ENCODE measurements around the gene PCNX1. TPM values are rescaled to one million over a fixed set of nuclear protein-coding genes. Genes with fewer than 3 reads are reported as not detected.
A peak's percentile ranks its signal among the peaks of the same experiment; 100 is the strongest.

The PCNX1 gene
- polyA plus RNA-seq, 1 experiment, result 33.2 TPM

- Histone ChIP-seq H3K4me3 (ENCODE audit: low read depth, low read length) (no peak overlapping the region), H3K27me3 (ENCODE audit: control insufficient read depth, insufficient read depth, low read length) (no peaks in the 10 kb centered on the region), H3K36me3 (ENCODE audit: control insufficient read depth, insufficient read depth, low read length) (no peaks in the 10 kb centered on the region)
- TF ChIP-seq CTCF (IDR thresholded peaks at IDR 0.05; ENCODE audit: insufficient read depth, low read depth, low read length), result no peak
- POLR2A ChIA-PET, result no interaction called here
- CTCF ChIA-PET, result interaction anchor here (0.6 to 11.3 kb wide), 21 partner anchors 7 to 717 kb away, joined by 3 to 96 read pairs (median 4); no protein-coding TSS in a partner anchor
- DNase-seq (ENCODE audit: low read depth), result no peak
These were observed 230.5 kb downstream of the PCNX1 start for GRCh38 chr14:71137536-71138447.

GRCh38 chr14:71138448-71139293 is 231.4 kb downstream of the PCNX1 start:
- POLR2A ChIA-PET, result no interaction called here
- no peak overlapping the region for H3K4me3 ChIP-seq (ENCODE audit: low read depth, low read length)
- H3K36me3 ChIP-seq (ENCODE audit: control insufficient read depth, insufficient read depth, low read length), result no peaks in the 10 kb centered on the region
- peak; percentile 96 for TF ChIP-seq CTCF (IDR thresholded peaks at IDR 0.05; ENCODE audit: insufficient read depth, low read depth, low read length)
- no peaks in the 10 kb centered on the region for H3K27me3 ChIP-seq (ENCODE audit: control insufficient read depth, insufficient read depth, low read length)
- CTCF ChIA-PET, result interaction anchor here (0.6 to 11.3 kb wide), 22 partner anchors 8 to 716 kb away, joined by 3 to 96 read pairs (median 4); no protein-coding TSS in a partner anchor
- DNase-seq (ENCODE audit: low read depth), result no peak

- DNase-seq (ENCODE audit: low read depth), result no peak
- H3K27me3 ChIP-seq (ENCODE audit: control insufficient read depth, insufficient read depth, low read length), result no peaks in the 10 kb centered on the region
- ChIA-PET POLR2A (no interaction called here), CTCF (interaction anchor here (0.6 to 11.3 kb wide), 15 partner anchors 16 to 716 kb away, joined by 3 to 96 read pairs (median 5); no protein-coding TSS in a partner anchor)
- no peak overlapping the region for H3K4me3 ChIP-seq (ENCODE audit: low read depth, low read length)
- no peaks in the 10 kb centered on the region for H3K36me3 ChIP-seq (ENCODE audit: control insufficient read depth, insufficient read depth, low read length)
- no peak for TF ChIP-seq CTCF (IDR thresholded peaks at IDR 0.05; ENCODE audit: insufficient read depth, low read depth, low read length)
These were observed 232.2 kb downstream of the PCNX1 start for GRCh38 chr14:71139294-71139946.

GRCh38 chr14:71140157-71140556 is 232.9 kb downstream of the PCNX1 start:
- CTCF ChIA-PET, result interaction anchor here (0.6 to 11.3 kb wide), 8 partner anchors 13 to 715 kb away, joined by 3 to 96 read pairs (median 3); no protein-coding TSS in a partner anchor

More at GRCh38 chr14:71140157-71140556, 232.9 kb downstream of the PCNX1 start:
- TF ChIP-seq CTCF (IDR thresholded peaks at IDR 0.05; ENCODE audit: insufficient read depth, low read depth, low read length), result no peak
- no peak overlapping the region for H3K4me3 ChIP-seq (ENCODE audit: low read depth, low read length)
- POLR2A ChIA-PET, result no interaction called here
- H3K36me3 ChIP-seq (ENCODE audit: control insufficient read depth, insufficient read depth, low read length), result no peaks in the 10 kb centered on the region
- no peaks in the 10 kb centered on the region for H3K27me3 ChIP-seq (ENCODE audit: control insufficient read depth, insufficient read depth, low read length)
- no peak for DNase-seq (ENCODE audit: low read depth)
